HepG2 (cell line): ENCODE results near the gene CDC42SE2. TPM values are rescaled to one million over a fixed set of nuclear protein-coding genes. Genes with fewer than 3 reads are reported as not detected.
A peak's percentile ranks its signal among the peaks of the same experiment; 100 is the strongest.

ENCODE experiments used
- ADNP ChIP-seq: sonication (generic); formaldehyde crosslinking; IDR thresholded peaks from 2 replicates; pipeline ENCODE4 v1.4.0; 2020; ENCODE audit warnings: missing genetic modification reagents
- ATM ChIP-seq: fragments of 450-650 bp; IDR thresholded peaks from 2 replicates; pipeline ENCODE4 v1.7.1; 2017; ENCODE audit warnings: mild to moderate bottlenecking, borderline replicate concordance
- EEA1 ChIP-seq: sonication (generic); formaldehyde crosslinking; IDR thresholded peaks from 2 replicates; pipeline ENCODE4 v1.5.1; 2020; ENCODE audit warnings: mild to moderate bottlenecking, missing genetic modification reagents, borderline replicate concordance
- HNRNPUL1 ChIP-seq: fragments of 200-400 bp; formaldehyde crosslinking; IDR thresholded peaks from 2 replicates; pipeline ENCODE4 v1.6.1; 2017; ENCODE audit warnings: low read depth, mild to moderate bottlenecking, low read length, moderate library complexity
- IRF9 ChIP-seq: sonication (generic); formaldehyde crosslinking; IDR thresholded peaks from 2 replicates; pipeline ENCODE4 v1.8.0; 2022; ENCODE audit warnings: missing genetic modification reagents, mild to moderate bottlenecking, borderline replicate concordance
- MED8 ChIP-seq: sonication (generic); formaldehyde crosslinking; IDR thresholded peaks from 2 replicates; pipeline ENCODE4 v1.8.1; 2023; ENCODE audit warnings: mild to moderate bottlenecking, missing genetic modification reagents; ENCODE audit not compliant: insufficient replicate concordance
- MEIS2 ChIP-seq: sonication (generic); formaldehyde crosslinking; IDR thresholded peaks from 2 replicates; pipeline ENCODE4 v1.9.0; 2021; ENCODE audit warnings: mild to moderate bottlenecking, missing genetic modification reagents
- NFYB ChIP-seq: sonication (generic); formaldehyde crosslinking; IDR thresholded peaks from 2 replicates; pipeline ENCODE4 v1.4.0; 2020; ENCODE audit warnings: missing genetic modification reagents
- SRSF9 ChIP-seq: fragments of 200-400 bp; formaldehyde crosslinking; IDR thresholded peaks from 2 replicates; pipeline ENCODE4 v1.6.1; 2018; ENCODE audit warnings: borderline replicate concordance, mild to moderate bottlenecking, low read depth, low read length; ENCODE audit not compliant: insufficient read depth, poor library complexity, severe bottlenecking
- SSRP1 ChIP-seq: IDR thresholded peaks from 2 replicates; pipeline ENCODE4 v1.6.1; 2016; ENCODE audit warnings: control low read depth
- TRIM24 ChIP-seq: sonication (generic); formaldehyde crosslinking; IDR thresholded peaks from 2 replicates; pipeline ENCODE4 v1.8.0; 2022; ENCODE audit warnings: mild to moderate bottlenecking, missing genetic modification reagents
- ZBTB3 ChIP-seq: sonication (generic); formaldehyde crosslinking; IDR thresholded peaks from 2 replicates; pipeline ENCODE4 v1.4.0; 2020; ENCODE audit warnings: low read depth, mild to moderate bottlenecking, moderate library complexity, missing genetic modification reagents, borderline replicate concordance
- ZHX1 ChIP-seq: sonication (generic); formaldehyde crosslinking; IDR thresholded peaks from 2 replicates; pipeline ENCODE4 v1.8.1; 2022; ENCODE audit warnings: low read depth, mild to moderate bottlenecking, missing genetic modification reagents
- ZNF329 ChIP-seq: sonication (generic); formaldehyde crosslinking; IDR thresholded peaks from 2 replicates; pipeline ENCODE4 v1.9.0; 2021; ENCODE audit warnings: low read depth, mild to moderate bottlenecking, missing genetic modification reagents
- ZNF569 ChIP-seq: sonication (generic); formaldehyde crosslinking; IDR thresholded peaks from 2 replicates; pipeline ENCODE4 v1.5.0; 2020; ENCODE audit warnings: mild to moderate bottlenecking, missing genetic modification reagents, moderate library complexity, borderline replicate concordance
- ZXDC ChIP-seq: sonication (generic); formaldehyde crosslinking; IDR thresholded peaks from 2 replicates; pipeline ENCODE4 v1.5.0; 2020; ENCODE audit warnings: mild to moderate bottlenecking, missing genetic modification reagents
- polyA plus RNA-seq, 8 experiments: library from polyadenylated mRNA; depleted of rRNA in 3 of 8; stranded (reverse) in 7 of 8; unstranded in 1 of 8; fragments of >200 nt; fragmentation: Illumina TruSeq in 4 of 8; extraction: Trizol in 4 of 8; gene quantifications; 2 replicates each; pipeline versions ENCODE4 v1.2.1 to v1.2.3, GENCODE V29; 2011 to 2016; ENCODE audit warnings: low read depth in 4 of 8, missing spikeins in 1 of 8, mixed read lengths in 1 of 8; ENCODE audit not compliant: insufficient read depth in 1 of 8
- total RNA-seq, 5 experiments: library from RNA; depleted of rRNA; stranded (reverse); fragments of >200 nt; fragmentation: Illumina TruSeq; extraction: Trizol; gene quantifications; 2 replicates each; pipeline ENCODE4 v1.2.3, GENCODE V29; 2016; ENCODE audit warnings: low read depth in 1 of 5
- TF ChIP-seq, protein P1 (sequence below): sonication (generic); formaldehyde crosslinking; IDR thresholded peaks from 2 replicates; pipeline ENCODE4 v1.4.0; 2020; ENCODE audit warnings: mild to moderate bottlenecking, low read depth, missing genetic modification reagents
- TF ChIP-seq, protein P2 (sequence below): sonication (generic); formaldehyde crosslinking; IDR thresholded peaks from 2 replicates; pipeline ENCODE4 v1.4.0; 2020; ENCODE audit warnings: missing genetic modification reagents

The CDC42SE2 gene
- total and polyA plus RNA-seq, 2 of the 13 experiments (the other 11 are each of a cell fraction or from before 2014, with no cell fraction given) = 19.6 to 25.0 TPM

DNA sequence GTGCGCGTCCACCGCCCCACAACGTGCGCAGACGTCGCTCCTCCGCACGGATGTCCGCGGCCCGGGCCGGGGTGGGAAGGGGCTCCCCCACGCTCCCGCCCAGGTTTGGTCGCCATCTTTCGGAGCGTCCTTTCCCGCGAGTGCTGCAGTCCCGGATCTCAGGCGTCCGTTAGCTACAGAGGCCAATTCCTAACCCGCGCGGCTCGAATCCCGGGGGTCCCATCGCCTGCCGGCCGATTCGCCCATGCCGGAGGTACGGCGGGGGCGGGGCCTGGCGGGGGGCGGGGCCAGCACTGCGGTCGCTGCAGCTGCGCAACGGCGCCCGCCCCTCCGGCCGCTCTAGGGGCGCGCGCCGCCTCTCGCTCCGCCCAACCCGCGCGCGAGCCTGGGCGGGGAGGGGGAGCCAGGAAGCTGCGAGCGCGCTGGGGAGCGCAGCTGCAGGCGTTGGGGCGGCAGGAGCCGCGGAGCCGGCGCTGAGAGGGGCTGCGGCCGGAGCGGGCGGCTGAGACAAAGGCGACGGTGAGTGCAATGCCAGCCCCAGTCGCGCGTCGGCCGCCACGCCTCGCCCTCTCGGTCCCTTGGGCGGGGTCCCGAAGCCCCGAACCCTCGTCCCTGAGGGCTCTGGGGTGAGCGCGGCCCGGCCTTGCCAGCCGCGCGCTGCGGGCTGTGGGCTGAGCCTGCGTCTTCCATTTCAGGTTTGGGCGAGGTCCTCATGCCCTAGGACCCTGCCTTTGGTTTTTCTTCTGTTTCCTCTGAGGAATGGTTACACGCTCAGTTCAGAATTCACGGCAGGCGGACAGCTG, at the start of gene CDC42SE2 (continued):
- TF ChIP-seq, protein P1, sequence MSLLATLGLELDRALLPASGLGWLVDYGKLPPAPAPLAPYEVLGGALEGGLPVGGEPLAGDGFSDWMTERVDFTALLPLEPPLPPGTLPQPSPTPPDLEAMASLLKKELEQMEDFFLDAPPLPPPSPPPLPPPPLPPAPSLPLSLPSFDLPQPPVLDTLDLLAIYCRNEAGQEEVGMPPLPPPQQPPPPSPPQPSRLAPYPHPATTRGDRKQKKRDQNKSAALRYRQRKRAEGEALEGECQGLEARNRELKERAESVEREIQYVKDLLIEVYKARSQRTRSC (CRISPR knock-in tag) = no peak
- TF ChIP-seq ZHX1 (CRISPR knock-in tag) = no peak
- TF ChIP-seq MED8 (CRISPR knock-in tag) = peak; percentile 32
- no peak for TF ChIP-seq ZNF329 (CRISPR knock-in tag)
- TF ChIP-seq EEA1 (CRISPR knock-in tag) = no peak
- no peak for TF ChIP-seq SSRP1 (CRISPR knock-in tag)
- TF ChIP-seq IRF9 = peak; percentile 78; the same call in 1 of the 2 replicates
- TF ChIP-seq HNRNPUL1 = no peak
- no peak for TF ChIP-seq TRIM24 (CRISPR knock-in tag)
- TF ChIP-seq SRSF9 = no peak
- TF ChIP-seq NFYB (CRISPR knock-in tag) = no peak
- TF ChIP-seq, protein P2, sequence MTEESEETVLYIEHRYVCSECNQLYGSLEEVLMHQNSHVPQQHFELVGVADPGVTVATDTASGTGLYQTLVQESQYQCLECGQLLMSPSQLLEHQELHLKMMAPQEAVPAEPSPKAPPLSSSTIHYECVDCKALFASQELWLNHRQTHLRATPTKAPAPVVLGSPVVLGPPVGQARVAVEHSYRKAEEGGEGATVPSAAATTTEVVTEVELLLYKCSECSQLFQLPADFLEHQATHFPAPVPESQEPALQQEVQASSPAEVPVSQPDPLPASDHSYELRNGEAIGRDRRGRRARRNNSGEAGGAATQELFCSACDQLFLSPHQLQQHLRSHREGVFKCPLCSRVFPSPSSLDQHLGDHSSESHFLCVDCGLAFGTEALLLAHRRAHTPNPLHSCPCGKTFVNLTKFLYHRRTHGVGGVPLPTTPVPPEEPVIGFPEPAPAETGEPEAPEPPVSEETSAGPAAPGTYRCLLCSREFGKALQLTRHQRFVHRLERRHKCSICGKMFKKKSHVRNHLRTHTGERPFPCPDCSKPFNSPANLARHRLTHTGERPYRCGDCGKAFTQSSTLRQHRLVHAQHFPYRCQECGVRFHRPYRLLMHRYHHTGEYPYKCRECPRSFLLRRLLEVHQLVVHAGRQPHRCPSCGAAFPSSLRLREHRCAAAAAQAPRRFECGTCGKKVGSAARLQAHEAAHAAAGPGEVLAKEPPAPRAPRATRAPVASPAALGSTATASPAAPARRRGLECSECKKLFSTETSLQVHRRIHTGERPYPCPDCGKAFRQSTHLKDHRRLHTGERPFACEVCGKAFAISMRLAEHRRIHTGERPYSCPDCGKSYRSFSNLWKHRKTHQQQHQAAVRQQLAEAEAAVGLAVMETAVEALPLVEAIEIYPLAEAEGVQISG (CRISPR knock-in tag) = peak; percentile 42; the same call in 1 of the 2 replicates
- TF ChIP-seq MEIS2 (CRISPR knock-in tag) = peak; percentile 78; the same call in 1 of the 2 replicates
- TF ChIP-seq ADNP = no peak
- TF ChIP-seq ZXDC (CRISPR knock-in tag) = no peak
- 0 out of 2 replicates have a peak, but pooled peaks have one; percentile 29 for TF ChIP-seq ZBTB3
- TF ChIP-seq ATM = no peak
- TF ChIP-seq ZNF569 (CRISPR knock-in tag) = no peak
